Measurements from ENCODE around the gene CDA. TPM values are rescaled to one million over a fixed set of nuclear protein-coding genes. Genes with fewer than 3 reads are reported as not detected.

Gene CDA
- total and polyA plus RNA-seq, 9 of the 15 experiments (the other 6 are each of a cell fraction or from before 2014, with no cell fraction given): not detected

DNA sequence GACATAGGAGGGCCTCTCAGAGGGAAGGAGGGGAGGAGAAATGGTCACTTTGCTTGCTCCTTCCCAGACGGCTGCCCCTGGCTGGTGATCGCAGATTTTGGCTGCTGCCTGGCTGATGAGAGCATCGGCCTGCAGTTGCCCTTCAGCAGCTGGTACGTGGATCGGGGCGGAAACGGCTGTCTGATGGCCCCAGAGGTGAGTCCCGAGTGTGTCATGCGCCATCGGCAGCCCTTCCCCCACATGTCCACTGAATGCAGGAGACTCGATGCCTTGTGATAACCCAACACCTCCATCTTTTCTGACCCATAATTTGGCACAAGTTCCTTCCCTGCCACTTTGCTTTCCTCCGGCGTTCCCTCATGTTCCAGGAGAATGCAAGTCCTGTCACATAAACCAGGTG lies 59.5 kb downstream of the CDA start:
- intact Hi-C loops (cut with micrococcal nuclease): no loop called here
- in situ Hi-C loops (cut with MboI): no loop called here
- CTCF ChIA-PET (ENCODE audit: low intra/inter-chr PET ratio): no interaction called here
- WGBS (ENCODE audit: insufficient coverage, low coverage, missing lambda C conversion rate): 87% methylated on average over 13 of the region's 13 CpGs
- ATAC-seq (no peak), DNase-seq (ENCODE audit: extremely low read depth in 1 of 4, low spot score in 3 of 4) (no peak), FAIRE-seq (no peak)
- peaks cover 4% of the 10 kb centered on the region for H3K9me1 ChIP-seq (ENCODE audit: control insufficient read depth, insufficient read depth, low read length)
- peak overlapping the region in 1 of 2 experiments; percentile 70; a peak in 1 of 4 replicates for H3K9ac ChIP-seq (ENCODE audit: insufficient read depth in 1 of 2, low read depth in 2 of 2, low read length in 2 of 2)
- no peaks in the 10 kb centered on the region for H3K9me3 ChIP-seq (replicated peaks; ENCODE audit: control insufficient read depth, insufficient read depth, low read depth, low read length)
- no peak for TF ChIP-seq TAF7 (tag; IDR thresholded peaks at IDR 0.05)
- TF ChIP-seq, protein P1, sequence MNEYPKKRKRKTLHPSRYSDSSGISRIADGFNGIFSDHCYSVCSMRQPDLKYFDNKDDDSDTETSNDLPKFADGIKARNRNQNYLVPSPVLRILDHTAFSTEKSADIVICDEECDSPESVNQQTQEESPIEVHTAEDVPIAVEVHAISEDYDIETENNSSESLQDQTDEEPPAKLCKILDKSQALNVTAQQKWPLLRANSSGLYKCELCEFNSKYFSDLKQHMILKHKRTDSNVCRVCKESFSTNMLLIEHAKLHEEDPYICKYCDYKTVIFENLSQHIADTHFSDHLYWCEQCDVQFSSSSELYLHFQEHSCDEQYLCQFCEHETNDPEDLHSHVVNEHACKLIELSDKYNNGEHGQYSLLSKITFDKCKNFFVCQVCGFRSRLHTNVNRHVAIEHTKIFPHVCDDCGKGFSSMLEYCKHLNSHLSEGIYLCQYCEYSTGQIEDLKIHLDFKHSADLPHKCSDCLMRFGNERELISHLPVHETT (CRISPR knock-in tag; conservative IDR thresholded peaks at IDR 0.05 in 1 of 2, IDR thresholded peaks at IDR 0.05 in 1 of 2): no peak
- TF ChIP-seq, protein P2, sequence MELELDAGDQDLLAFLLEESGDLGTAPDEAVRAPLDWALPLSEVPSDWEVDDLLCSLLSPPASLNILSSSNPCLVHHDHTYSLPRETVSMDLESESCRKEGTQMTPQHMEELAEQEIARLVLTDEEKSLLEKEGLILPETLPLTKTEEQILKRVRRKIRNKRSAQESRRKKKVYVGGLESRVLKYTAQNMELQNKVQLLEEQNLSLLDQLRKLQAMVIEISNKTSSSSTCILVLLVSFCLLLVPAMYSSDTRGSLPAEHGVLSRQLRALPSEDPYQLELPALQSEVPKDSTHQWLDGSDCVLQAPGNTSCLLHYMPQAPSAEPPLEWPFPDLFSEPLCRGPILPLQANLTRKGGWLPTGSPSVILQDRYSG (tag; conservative IDR thresholded peaks at IDR 0.05; ENCODE audit: low read depth): no peak
- TF ChIP-seq ZNF224 (CRISPR knock-in tag; IDR thresholded peaks at IDR 0.05): no peak
- peak; percentile 53 for TF ChIP-seq POLR2G (IDR thresholded peaks at IDR 0.05; ENCODE audit: low read depth, low read length)
- TF ChIP-seq ZNF586 (CRISPR knock-in tag; conservative IDR thresholded peaks at IDR 0.05): no peak
- TF ChIP-seq DNMT1 (IDR thresholded peaks at IDR 0.05): no peak
- TF ChIP-seq ZNF274 (IDR thresholded peaks at IDR 0.05; ENCODE audit: borderline replicate concordance, low read depth, low read length): no peak
- TF ChIP-seq SMAD4 (CRISPR knock-in tag; conservative IDR thresholded peaks at IDR 0.05): no peak
- no peak overlapping the region for H3K4me2 ChIP-seq (ENCODE audit: insufficient read depth, low read length)
- H3K4me3 ChIP-seq: no peak overlapping the region
- H3K27me3 ChIP-seq (ENCODE audit: control insufficient read depth in 2 of 2, insufficient read depth in 2 of 2, low read length in 2 of 2): no peaks in the 10 kb centered on the region
- no TSS peak for BruUV-seq (replicated peaks)
- H3K4me1 ChIP-seq (replicated peaks in 1 of 2; ENCODE audit: control insufficient read depth in 2 of 2, insufficient read depth in 2 of 2, low read length in 2 of 2): no peaks in the 10 kb centered on the region; a peak in 1 of 5 replicates
- H3K27ac ChIP-seq (ENCODE audit: extremely low read depth, low read depth, low read length): no peak overlapping the region
- H3K36me3 ChIP-seq (ENCODE audit: control insufficient read depth, insufficient read depth, low read length): peaks cover 46% of the 10 kb centered on the region; the same call in 2 of the 3 replicates
- POLR2A ChIA-PET: interaction anchor here (1.0 to 4.6 kb wide), 4 partner anchors 10 to 14 kb away, joined by 3 to 29 read pairs (median 4); partner anchors contain the start of gene DDOST
- H3K79me2 ChIP-seq (ENCODE audit: control insufficient read depth, insufficient read depth, low read length): no peaks in the 10 kb centered on the region
- H4K20me1 ChIP-seq (replicated peaks; ENCODE audit: control insufficient read depth, insufficient read depth, low read length): no peaks in the 10 kb centered on the region; the same call in 1 of the 2 replicates
- no peak overlapping the region for H2AFZ ChIP-seq (ENCODE audit: low read depth, low read length)
